Liver (tissue), 9 donors: ENCODE measurements around the gene MAP3K20. TPM values are rescaled to one million over a fixed set of nuclear protein-coding genes. Genes with fewer than 3 reads are reported as not detected.

Experiments
- DNase-seq: peaks from one replicate; pipeline ENCODE4 v3.0.0-alpha.2; 2017; ENCODE audit warnings: low spot score
- H3K27ac ChIP-seq, 2 donors: one replicate each; pipeline ENCODE4 v1.7.0; 2013; ENCODE audit warnings: inconsistent platforms in 2 of 2, low read length in 2 of 2, control low read depth in 1 of 2, low read depth in 1 of 2, mild to moderate bottlenecking in 1 of 2
- H3K27me3 ChIP-seq, 4 donors: one replicate each; pipeline versions ENCODE4 v1.6.1 to v1.7.0; 2013; ENCODE audit warnings: low read length in 3 of 4, inconsistent platforms in 1 of 4, mild to moderate bottlenecking in 1 of 4, moderate library complexity in 1 of 4; ENCODE audit not compliant: control insufficient read depth in 4 of 4, insufficient read depth in 4 of 4
- H3K36me3 ChIP-seq, 4 donors: one replicate each; pipeline versions ENCODE4 v1.6.1 to v1.7.0; 2013; ENCODE audit warnings: low read length in 3 of 4, mild to moderate bottlenecking in 3 of 4, low read depth in 1 of 4, moderate library complexity in 1 of 4; ENCODE audit not compliant: control insufficient read depth in 4 of 4, insufficient read depth in 3 of 4
- H3K4me1 ChIP-seq, 4 donors: one replicate each; pipeline versions ENCODE4 v1.6.1 to v1.7.0; 2013; ENCODE audit warnings: low read length in 3 of 4, mild to moderate bottlenecking in 3 of 4, moderate library complexity in 1 of 4; ENCODE audit not compliant: control insufficient read depth in 4 of 4, insufficient read depth in 4 of 4
- H3K4me3 ChIP-seq, 3 donors: one replicate each; pipeline versions ENCODE4 v1.6.1 to v1.7.0; 2013; ENCODE audit warnings: low read length in 3 of 3, control low read depth in 1 of 3, low read depth in 1 of 3, mild to moderate bottlenecking in 1 of 3
- H3K9ac ChIP-seq, 2 donors: one replicate each; pipeline ENCODE4 v1.7.0; 2013; ENCODE audit warnings: low read length in 2 of 2, mild to moderate bottlenecking in 2 of 2, moderate library complexity in 2 of 2, control low read depth in 1 of 2, low read depth in 1 of 2
- H3K9me3 ChIP-seq, 4 donors: one replicate each; pipeline versions ENCODE4 v1.6.1 to v1.7.0; 2013; ENCODE audit warnings: low read length in 3 of 4; ENCODE audit not compliant: control insufficient read depth in 4 of 4
- ATF3 ChIP-seq: IDR thresholded peaks from 2 replicates; pipeline ENCODE4 v1.6.1; 2016; ENCODE audit warnings: antibody characterized with exemption
- CTCF ChIP-seq: fragments of 150-350 bp; IDR thresholded peaks from 2 replicates; pipeline ENCODE4 v1.5.1; 2017; ENCODE audit warnings: improper control_type of control experiment, low read depth, low read length; ENCODE audit not compliant: missing input control
- FOXA1 ChIP-seq: IDR thresholded peaks from 2 replicates; pipeline ENCODE4 v1.6.1; 2016; ENCODE audit warnings: antibody characterized with exemption
- FOXA2 ChIP-seq: IDR thresholded peaks from 2 replicates; pipeline ENCODE4 v1.6.1; 2016; ENCODE audit warnings: antibody characterized with exemption
- GABPA ChIP-seq, 2 donors: IDR thresholded peaks in 1 of 2; conservative IDR thresholded peaks in 1 of 2; 2 replicates each; pipeline ENCODE4 v1.6.1; 2016; ENCODE audit warnings: antibody characterized with exemption in 2 of 2, mild to moderate bottlenecking in 1 of 2, moderate library complexity in 1 of 2
- HNF4A ChIP-seq, 2 donors: conservative IDR thresholded peaks; 2 replicates each; pipeline ENCODE4 v1.6.1; 2016; ENCODE audit warnings: antibody characterized with exemption in 2 of 2, mild to moderate bottlenecking in 2 of 2
- HNF4G ChIP-seq: IDR thresholded peaks from 2 replicates; pipeline ENCODE4 v1.6.1; 2016; ENCODE audit warnings: antibody characterized with exemption
- JUND ChIP-seq, 2 donors: IDR thresholded peaks; 2 replicates each; pipeline ENCODE4 v1.6.1; 2016; ENCODE audit warnings: antibody characterized with exemption in 2 of 2
- NR2F2 ChIP-seq: IDR thresholded peaks from 2 replicates; pipeline ENCODE4 v1.6.1; 2016; ENCODE audit warnings: antibody characterized with exemption
- RAD21 ChIP-seq, 2 donors: IDR thresholded peaks; 2 replicates each; pipeline ENCODE4 v1.6.1; 2016; ENCODE audit warnings: antibody characterized with exemption in 2 of 2, mild to moderate bottlenecking in 2 of 2
- RXRA ChIP-seq, 2 donors: IDR thresholded peaks; 2 replicates each; pipeline ENCODE4 v1.6.1; 2017 to 2018; ENCODE audit warnings: antibody characterized with exemption in 2 of 2, mild to moderate bottlenecking in 1 of 2
- SP1 ChIP-seq: IDR thresholded peaks from 2 replicates; pipeline ENCODE4 v1.6.1; 2018; ENCODE audit warnings: antibody characterized with exemption, mild to moderate bottlenecking
- YY1 ChIP-seq: IDR thresholded peaks from 2 replicates; pipeline ENCODE4 v1.6.1; 2016; ENCODE audit warnings: antibody characterized with exemption, mild to moderate bottlenecking
- WGBS: extraction: QIAGEN DNeasy Blood & Tissue Kit; methylation state at CpG from one replicate; pipeline ENCODE4 v1.1.7; 2013; 5-methylcytosine and 5-hydroxymethylcytosine counted together
- polyA plus RNA-seq, 2 donors: library from polyadenylated mRNA; stranded (reverse) in 1 of 2; unstranded in 1 of 2; fragments of 200-250 nt in 1 of 2; fragments of >200 nt in 1 of 2; fragmentation: Nextera tagmentation in 1 of 2; extraction: Ambion mirVana in 1 of 2; gene quantifications; one replicate each; pipeline versions ENCODE4 v1.2.1 to v1.2.3, GENCODE V29; 2013 to 2015
- total RNA-seq, 2 donors: library from RNA; depleted of rRNA; stranded (reverse); fragments of >200 nt; gene quantifications; one replicate each; pipeline ENCODE4 v1.2.3, GENCODE V29; 2014
- TF ChIP-seq, protein P1 (sequence below): IDR thresholded peaks from 2 replicates; pipeline ENCODE4 v1.6.1; 2016; ENCODE audit warnings: antibody characterized with exemption
- TF ChIP-seq, protein P2 (sequence below): IDR thresholded peaks from 2 replicates; pipeline ENCODE4 v1.6.1; 2016; ENCODE audit warnings: antibody characterized with exemption
- donor health status: healthy.
- donor health status: healthy.
- donor health status: healthy.
- donor health status: healthy.
- donor health status: healthy.

Gene MAP3K20
- total and polyA plus RNA-seq, 4 donors: 9.1 to 22.6 (median 14.9) TPM

DNA sequence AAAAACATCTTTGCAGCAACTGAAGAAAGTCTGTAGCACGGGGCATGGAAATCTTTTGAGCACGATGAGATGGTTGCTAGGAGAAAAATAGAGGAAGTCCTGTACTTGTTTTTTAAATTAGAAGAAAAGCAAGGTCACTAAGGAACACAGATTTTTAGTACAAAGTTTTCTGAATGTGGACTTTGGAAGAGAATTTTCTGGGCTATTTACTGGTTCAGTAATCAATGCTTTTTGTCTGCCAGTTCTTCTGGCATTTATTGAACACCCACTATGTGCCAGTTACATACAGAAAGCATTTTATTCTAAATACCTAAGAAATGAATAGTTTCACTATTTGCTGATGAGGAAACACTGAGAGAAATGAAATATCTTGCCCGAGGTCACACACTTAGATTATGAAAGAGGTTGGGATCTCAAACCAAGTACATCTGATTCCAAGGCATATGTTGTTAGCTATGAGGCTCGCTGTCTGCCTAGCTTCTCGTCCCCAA is 15.6 kb upstream of the MAP3K20 start:
- H3K9ac ChIP-seq: no peak overlapping the region
- no peaks in the 10 kb centered on the region for H3K36me3 ChIP-seq
- no peaks in the 10 kb centered on the region for H3K27me3 ChIP-seq
- 32% methylated on average over 5 of the region's 5 CpGs for WGBS
- H3K9me3 ChIP-seq: no peaks in the 10 kb centered on the region
- no peak overlapping the region for H3K4me3 ChIP-seq
- H3K27ac ChIP-seq: peak overlapping the region; percentile 55 to 69
- TF ChIP-seq, protein P1, sequence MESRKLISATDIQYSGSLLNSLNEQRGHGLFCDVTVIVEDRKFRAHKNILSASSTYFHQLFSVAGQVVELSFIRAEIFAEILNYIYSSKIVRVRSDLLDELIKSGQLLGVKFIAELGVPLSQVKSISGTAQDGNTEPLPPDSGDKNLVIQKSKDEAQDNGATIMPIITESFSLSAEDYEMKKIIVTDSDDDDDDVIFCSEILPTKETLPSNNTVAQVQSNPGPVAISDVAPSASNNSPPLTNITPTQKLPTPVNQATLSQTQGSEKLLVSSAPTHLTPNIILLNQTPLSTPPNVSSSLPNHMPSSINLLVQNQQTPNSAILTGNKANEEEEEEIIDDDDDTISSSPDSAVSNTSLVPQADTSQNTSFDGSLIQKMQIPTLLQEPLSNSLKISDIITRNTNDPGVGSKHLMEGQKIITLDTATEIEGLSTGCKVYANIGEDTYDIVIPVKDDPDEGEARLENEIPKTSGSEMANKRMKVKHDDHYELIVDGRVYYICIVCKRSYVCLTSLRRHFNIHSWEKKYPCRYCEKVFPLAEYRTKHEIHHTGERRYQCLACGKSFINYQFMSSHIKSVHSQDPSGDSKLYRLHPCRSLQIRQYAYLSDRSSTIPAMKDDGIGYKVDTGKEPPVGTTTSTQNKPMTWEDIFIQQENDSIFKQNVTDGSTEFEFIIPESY: peak; percentile 24
- TF ChIP-seq SP1 (peak; percentile 72), RAD21 (IDR thresholded peaks at IDR 0.05) (peak in 1 of 2 donors; percentile 6), HNF4G (peak; percentile 50), FOXA1 (no peak), GABPA (IDR thresholded peaks at IDR 0.05 in 1 of 2, conservative IDR thresholded peaks at IDR 0.05 in 1 of 2) (no peak), RXRA (IDR thresholded peaks at IDR 0.05) (peak in 1 of 2 donors; percentile 50), HNF4A (conservative IDR thresholded peaks at IDR 0.05) (peak; percentile 79 to 80), JUND (IDR thresholded peaks at IDR 0.05) (peak; percentile 15 to 25), NR2F2 (no peak), YY1 (peak; percentile 34)
- TF ChIP-seq, protein P2, sequence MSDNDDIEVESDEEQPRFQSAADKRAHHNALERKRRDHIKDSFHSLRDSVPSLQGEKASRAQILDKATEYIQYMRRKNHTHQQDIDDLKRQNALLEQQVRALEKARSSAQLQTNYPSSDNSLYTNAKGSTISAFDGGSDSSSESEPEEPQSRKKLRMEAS: peak; percentile 23
- H3K4me1 ChIP-seq: peaks cover 3 to 14% (median 9%) of the 10 kb centered on the region in 4 donors
- DNase-seq: no peak

DNA sequence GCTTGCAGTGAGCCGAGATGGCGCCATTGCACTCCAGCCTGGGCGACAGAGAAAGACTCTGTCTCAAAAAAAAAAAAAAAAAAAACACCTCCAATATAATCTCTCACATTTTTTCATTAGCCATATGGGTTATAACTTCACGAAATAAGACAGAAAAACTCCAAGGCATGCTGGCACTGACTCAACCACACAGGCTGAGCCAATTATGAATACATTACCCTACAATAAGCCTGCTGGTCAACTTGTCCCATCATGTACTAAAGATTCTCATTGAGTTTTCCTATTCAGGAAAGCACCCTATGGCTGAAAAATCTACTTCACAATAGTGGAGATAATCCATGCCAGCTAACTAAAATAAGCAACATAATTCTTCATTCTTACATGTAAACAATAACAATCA is 12.8 kb upstream of the MAP3K20 start:
- 89% methylated on average over 4 of the region's 4 CpGs for WGBS
- TF ChIP-seq FOXA1: no peak
- TF ChIP-seq JUND (IDR thresholded peaks at IDR 0.05): no peak
- TF ChIP-seq, protein P1: no peak
- no peak for TF ChIP-seq RAD21 (IDR thresholded peaks at IDR 0.05)
- TF ChIP-seq HNF4G: no peak
- TF ChIP-seq, protein P2: no peak
- TF ChIP-seq CTCF: no peak
- no peak for TF ChIP-seq ATF3
- no peak for TF ChIP-seq FOXA2
- TF ChIP-seq GABPA (IDR thresholded peaks at IDR 0.05 in 1 of 2, conservative IDR thresholded peaks at IDR 0.05 in 1 of 2): no peak
- TF ChIP-seq NR2F2: no peak
- TF ChIP-seq SP1: no peak
- Histone ChIP-seq H3K9me3 (no peaks in the 10 kb centered on the region), H3K36me3 (no peaks in the 10 kb centered on the region), H3K4me3 (no peak overlapping the region), H3K27ac (no peak overlapping the region), H3K27me3 (no peaks in the 10 kb centered on the region), H3K9ac (no peak overlapping the region), H3K4me1 (peaks cover 3 to 14% (median 9%) of the 10 kb centered on the region in 4 donors)
- DNase-seq: no peak
